ENCODE results near the gene DPP6. TPM values are rescaled to one million over a fixed set of nuclear protein-coding genes. Genes with fewer than 3 reads are reported as not detected.

The DPP6 gene
- total RNA-seq, 1 donor from 2014 or later = not detected

DNA sequence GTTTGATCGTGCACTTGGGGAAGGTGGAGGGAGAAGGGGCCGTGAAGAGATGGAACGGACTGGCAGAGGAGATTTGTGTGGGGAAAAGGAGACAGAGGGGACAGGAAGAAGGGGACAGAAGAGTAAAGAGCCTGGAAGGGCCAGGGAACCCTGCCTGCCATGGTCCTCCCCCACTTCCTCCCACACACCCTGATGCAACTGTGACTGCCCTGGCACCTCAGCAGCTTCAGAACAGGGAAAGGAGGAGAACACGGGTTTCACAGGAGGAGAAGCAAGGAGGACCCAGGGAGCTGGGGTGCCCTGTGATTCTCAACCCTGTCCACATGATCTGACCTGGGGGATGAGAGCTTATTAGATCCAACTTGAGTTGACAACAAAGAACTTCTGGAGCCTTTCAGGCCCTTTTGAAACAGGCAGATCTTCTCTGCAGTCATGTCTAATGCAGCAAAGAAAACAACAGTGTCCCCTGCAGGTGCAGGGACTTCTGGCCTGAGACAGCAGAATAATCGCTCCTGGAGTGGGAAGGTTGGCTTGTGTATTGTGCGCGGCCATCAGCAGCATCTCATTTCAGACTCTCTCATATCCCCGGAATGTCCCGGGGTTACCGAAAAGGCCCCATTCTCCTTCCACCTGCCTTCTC is 529.2 kb downstream of the DPP6 start:
- intact Hi-C loops (cut with micrococcal nuclease) = loop anchor here (10.0 kb wide), 1 partner anchor 1703 kb away; no protein-coding TSS in a partner anchor

GRCh38 chr7:154583454-154583853 is 531.3 kb downstream of the DPP6 start:
- intact Hi-C loops (cut with micrococcal nuclease) = loop anchor here (10.0 kb wide), 1 partner anchor 1701 kb away; no protein-coding TSS in a partner anchor

DNA sequence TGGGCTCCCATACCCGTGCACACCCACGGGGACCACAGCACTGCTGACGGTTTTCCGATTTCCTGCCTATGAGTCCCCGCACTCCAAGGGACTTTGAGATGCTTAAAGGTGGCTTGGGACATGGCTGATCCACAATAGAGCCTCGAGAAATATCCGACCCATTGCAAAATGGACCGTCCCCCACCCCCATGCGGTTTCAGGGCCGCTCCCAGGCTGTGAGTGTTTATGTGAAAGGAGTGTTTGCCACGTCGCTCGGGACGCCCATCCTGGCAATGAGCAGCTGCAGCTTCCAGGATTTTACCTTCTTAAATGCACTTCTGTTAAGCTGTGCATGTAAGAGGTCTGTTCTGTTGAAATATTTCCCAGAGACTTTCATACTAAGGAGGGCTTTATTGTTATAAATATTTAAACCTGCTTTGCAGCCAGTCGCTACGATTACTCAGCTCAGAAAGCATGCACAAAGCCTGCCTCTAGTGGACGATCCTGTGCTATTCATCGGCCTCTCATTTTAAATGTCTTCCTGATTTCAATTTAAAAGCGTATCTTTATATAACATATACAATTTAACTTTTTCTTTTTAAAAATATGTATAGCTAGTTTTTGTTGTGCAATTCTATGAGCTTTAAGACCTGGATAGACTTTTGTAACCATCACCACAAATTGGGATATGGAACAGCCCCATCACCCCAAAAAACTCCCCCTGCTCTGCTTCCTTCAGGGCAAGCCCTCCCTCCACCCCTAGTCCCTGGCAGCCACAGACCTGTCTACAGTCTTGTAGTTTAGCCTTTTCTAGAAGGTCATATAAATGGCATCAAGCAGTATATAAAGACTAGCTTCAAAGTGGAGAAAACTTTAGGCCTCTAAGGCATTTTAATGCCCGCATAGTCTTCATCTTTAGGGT is 532.4 kb downstream of the DPP6 start:
- intact Hi-C loops (cut with micrococcal nuclease) = loop anchor here (10.0 kb wide), 1 partner anchor 1700 kb away; no protein-coding TSS in a partner anchor

DNA sequence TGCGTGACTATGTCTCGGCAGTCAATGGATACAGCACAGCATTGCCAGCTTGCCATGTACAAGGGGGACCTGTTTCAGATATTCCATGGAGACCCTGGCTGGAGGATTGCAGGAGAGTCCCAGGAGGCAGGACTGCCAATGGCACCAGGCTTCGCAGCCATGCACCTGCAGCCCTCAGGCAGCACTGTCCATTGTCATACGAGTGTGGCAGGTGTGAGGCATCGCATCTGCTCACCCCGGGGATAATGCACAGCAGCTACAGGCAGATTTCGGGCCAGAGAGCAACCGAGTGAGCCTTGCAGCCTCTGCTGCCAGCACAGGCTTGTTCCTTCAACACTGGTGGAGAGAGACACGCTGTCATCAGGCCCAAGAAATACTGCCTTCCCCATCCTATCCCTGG is 535.6 kb downstream of the DPP6 start:
- intact Hi-C loops (cut with micrococcal nuclease) = loop anchor here (10.0 kb wide), 1 partner anchor 1697 kb away; no protein-coding TSS in a partner anchor

DNA sequence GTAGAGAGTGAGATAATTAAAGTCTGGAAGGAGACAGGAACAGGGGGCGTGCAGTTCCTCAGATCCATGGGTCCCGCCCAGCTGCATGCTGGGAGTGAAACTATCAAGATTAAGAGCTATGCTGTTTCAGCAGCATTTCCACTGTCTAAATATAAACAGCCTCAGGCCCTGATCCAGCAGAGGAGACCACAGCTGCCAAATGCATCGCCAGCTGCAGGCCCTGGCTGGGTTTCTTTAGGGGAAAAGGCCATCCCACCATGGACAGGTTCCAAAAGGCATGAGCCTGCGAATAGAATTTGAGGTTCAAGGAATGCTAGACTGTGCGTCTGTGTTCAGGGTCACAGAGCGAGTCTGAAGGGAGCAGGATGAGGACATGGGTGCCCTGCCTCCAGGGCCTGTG is 539.3 kb downstream of the DPP6 start:
- intact Hi-C loops (cut with micrococcal nuclease) = no loop called here

- intact Hi-C loops (cut with micrococcal nuclease) = no loop called here
Measured at GRCh38 chr7:154592388-154592787, 540.2 kb downstream of the DPP6 start.

DNA sequence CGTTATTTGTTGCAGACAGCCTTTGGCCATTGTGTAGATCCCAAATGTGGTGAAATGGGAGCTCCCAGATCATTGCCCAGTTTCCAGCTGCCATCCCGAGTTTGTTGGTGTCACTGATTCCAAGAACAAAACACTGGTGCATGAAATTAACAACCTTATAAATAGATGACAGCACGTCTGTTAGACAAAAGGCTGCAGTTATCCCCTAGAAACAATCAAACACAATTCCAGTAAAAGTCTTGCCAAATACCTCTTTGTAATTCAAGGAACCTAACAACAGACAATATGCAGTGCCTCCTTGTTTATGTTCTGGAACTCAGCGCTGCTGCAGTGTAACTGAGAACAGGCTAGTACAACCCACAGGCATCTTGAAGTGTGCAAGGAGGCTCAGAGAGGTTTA is 546.2 kb downstream of the DPP6 start:
- intact Hi-C loops (cut with micrococcal nuclease) = no loop called here

- intact Hi-C loops (cut with micrococcal nuclease) = no loop called here
Measured at GRCh38 chr7:154598864-154599263, 546.7 kb downstream of the DPP6 start.

- intact Hi-C loops (cut with micrococcal nuclease) = no loop called here
Measured at GRCh38 chr7:154610903-154611302, 558.7 kb downstream of the DPP6 start.

- intact Hi-C loops (cut with micrococcal nuclease) = no loop called here
Measured at GRCh38 chr7:154613811-154614210, 561.6 kb downstream of the DPP6 start.

DNA sequence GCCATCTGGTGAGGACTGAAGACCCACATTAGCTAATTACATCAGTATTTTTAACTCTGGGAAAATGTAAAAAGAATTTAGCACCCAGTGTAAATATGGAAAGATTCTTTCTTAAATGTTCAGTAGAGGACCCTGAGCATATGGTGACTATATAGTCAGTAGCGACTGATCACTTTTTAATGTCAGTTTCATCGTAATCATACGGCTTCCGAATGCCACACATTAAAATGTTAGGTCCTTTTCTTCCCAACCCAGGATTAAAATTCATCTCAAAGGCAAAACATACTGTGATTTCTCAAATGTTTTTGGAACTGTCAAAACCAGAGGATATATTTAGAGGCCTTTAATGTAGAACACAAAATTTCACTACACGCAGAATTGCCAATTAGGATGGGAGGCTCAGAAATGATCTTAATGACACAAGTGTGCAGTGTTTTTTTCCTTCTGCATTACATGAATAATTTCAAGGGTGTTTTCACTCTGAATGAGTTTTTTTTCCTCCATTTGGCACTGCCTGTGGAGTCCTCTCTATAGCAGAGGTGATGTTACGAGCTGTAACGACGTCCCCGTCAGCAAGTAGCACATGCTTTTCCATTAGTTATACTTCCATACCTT is 568.0 kb downstream of the DPP6 start:
- intact Hi-C loops (cut with micrococcal nuclease) = no loop called here

- intact Hi-C loops (cut with micrococcal nuclease) = no loop called here
Measured at GRCh38 chr7:154623399-154623798, 571.2 kb downstream of the DPP6 start.

DNA sequence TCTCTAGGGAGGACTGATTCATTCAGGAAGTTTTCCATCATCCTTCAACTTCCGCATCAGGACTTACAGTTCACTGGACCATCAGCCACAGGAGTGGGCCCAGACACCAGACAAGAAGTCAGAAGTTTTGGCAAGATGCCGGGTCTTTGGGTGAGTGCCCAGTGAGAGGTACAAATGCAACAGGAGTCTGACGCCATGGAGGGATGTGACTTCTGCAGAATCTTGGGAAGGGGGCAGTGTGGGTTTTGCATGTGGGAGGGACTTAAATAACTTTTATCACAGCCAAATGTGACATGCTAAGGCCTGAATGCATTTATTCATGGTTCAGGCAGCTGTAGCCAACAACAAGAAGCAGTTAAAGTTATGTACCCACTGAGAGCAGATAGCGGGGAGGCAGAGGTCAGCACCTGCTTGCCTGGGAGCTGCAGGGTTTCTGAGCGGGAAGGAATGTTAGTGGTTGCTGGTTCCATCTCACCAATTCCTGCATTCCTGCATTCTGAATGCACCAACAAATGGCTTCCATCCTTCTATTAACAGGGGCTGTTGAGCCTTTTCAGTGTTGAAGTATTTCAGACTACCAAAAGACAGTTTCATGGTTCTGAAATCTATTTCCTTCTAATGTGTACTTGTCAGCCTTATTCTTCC is 575.6 kb downstream of the DPP6 start:
- intact Hi-C loops (cut with micrococcal nuclease) = no loop called here

GRCh38 chr7:154628556-154628955 is 576.4 kb downstream of the DPP6 start:
- intact Hi-C loops (cut with micrococcal nuclease) = no loop called here

- intact Hi-C loops (cut with micrococcal nuclease) = no loop called here
Measured at GRCh38 chr7:154631162-154631561, 579.0 kb downstream of the DPP6 start.

DNA sequence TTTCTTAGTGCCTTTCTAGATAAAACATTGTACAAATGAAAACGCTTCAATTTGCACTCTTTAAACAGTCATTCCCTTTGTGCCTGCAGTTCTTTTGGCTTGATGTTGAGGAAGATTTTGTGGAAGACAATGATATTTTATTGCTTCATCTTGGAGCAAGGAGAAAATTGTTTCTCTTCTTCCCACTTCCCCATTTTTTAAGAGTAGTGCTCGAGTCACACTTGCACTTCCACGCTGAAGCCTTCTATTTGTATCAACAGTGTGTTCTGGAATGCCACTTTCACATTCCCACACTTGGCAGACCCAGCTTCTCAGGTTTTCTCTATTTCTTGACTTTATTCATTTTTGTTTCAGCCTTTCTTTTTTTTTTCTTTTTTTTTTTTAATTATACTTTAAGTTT is 581.4 kb downstream of the DPP6 start:
- intact Hi-C loops (cut with micrococcal nuclease) = no loop called here

GRCh38 chr7:154638286-154638685 is 586.1 kb downstream of the DPP6 start:
- intact Hi-C loops (cut with micrococcal nuclease) = no loop called here

GRCh38 chr7:154640266-154640865 is 588.2 kb downstream of the DPP6 start:
- intact Hi-C loops (cut with micrococcal nuclease) = no loop called here

DNA sequence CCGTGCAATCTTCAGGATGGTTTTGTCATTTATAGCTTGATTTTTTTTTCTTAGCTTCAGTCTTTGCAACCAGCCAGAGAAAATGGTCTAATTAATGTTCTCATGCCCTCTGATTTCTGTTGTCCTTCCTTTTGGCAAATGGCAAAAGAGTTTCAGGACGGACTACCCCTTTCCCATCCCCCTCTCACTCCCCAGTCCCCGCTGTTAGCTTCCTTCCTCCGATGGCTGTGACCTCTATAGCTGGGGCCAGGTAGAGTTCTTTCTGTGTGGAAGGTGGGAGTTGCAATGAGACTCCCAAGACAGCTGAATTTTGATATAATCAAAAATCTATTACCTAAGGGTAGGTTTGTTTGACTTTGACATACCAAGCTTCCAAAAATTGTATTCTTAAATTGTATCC is 588.7 kb downstream of the DPP6 start:
- intact Hi-C loops (cut with micrococcal nuclease) = no loop called here

- intact Hi-C loops (cut with micrococcal nuclease) = no loop called here
Measured at GRCh38 chr7:154644366-154644765, 592.2 kb downstream of the DPP6 start.

All from T-helper 1 cell treated with Interleukin-12 subunit alpha and Interleukin-12 subunit beta and Interleukin-4 antibody, amounts not matched to agents 30 ng/mL and 1 ng/mL, for 36 hours (primary cell).